ENCODE data around the gene ZNF23.
"Not testable (repeated sequence)": the region's sequence is repeated elsewhere in the genome, so short reads cannot be mapped to it uniquely, and the experiment has no call there.

The ZNF23 gene

GRCh38 chr16:71461686-71462648 is at the start of gene ZNF23:
ZNF23 (minus strand) TSS chr16:71462247; CDS start chr16:71456796, 5,451 bp downstream.
- no peaks in the 10 kb centered on the region for H3K27me3 ChIP-seq (ENCODE audit: insufficient read depth, poor library complexity, severe bottlenecking)
- H3K27ac ChIP-seq (ENCODE audit: poor library complexity, severe bottlenecking), result peak within 1 kb of the TSS; percentile 72
- peak within 1 kb of the TSS; percentile 70 for H3K4me3 ChIP-seq (ENCODE audit: severe bottlenecking)
- H3K36me3 ChIP-seq (ENCODE audit: low read depth), result peaks cover 12% of the 10 kb centered on the region
- DNase-seq (ENCODE audit: low spot score) (peak; percentile 84), ATAC-seq (ENCODE audit: low read depth) (peak; percentile 92)
- no peaks in the 10 kb centered on the region for H3K9me3 ChIP-seq (ENCODE audit: severe bottlenecking)
- TF ChIP-seq, protein P1, sequence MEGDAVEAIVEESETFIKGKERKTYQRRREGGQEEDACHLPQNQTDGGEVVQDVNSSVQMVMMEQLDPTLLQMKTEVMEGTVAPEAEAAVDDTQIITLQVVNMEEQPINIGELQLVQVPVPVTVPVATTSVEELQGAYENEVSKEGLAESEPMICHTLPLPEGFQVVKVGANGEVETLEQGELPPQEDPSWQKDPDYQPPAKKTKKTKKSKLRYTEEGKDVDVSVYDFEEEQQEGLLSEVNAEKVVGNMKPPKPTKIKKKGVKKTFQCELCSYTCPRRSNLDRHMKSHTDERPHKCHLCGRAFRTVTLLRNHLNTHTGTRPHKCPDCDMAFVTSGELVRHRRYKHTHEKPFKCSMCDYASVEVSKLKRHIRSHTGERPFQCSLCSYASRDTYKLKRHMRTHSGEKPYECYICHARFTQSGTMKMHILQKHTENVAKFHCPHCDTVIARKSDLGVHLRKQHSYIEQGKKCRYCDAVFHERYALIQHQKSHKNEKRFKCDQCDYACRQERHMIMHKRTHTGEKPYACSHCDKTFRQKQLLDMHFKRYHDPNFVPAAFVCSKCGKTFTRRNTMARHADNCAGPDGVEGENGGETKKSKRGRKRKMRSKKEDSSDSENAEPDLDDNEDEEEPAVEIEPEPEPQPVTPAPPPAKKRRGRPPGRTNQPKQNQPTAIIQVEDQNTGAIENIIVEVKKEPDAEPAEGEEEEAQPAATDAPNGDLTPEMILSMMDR (IDR thresholded peaks at IDR 0.05; ENCODE audit: poor library complexity, severe bottlenecking), result peak; percentile 27
- peaks cover 22% of the 10 kb centered on the region for H3K4me1 ChIP-seq (ENCODE audit: insufficient read depth, poor library complexity, severe bottlenecking)

GRCh38 chr16:71507061-71507460 is 45.0 kb upstream of the ZNF23 start:
- Histone ChIP-seq H3K4me3 (ENCODE audit: severe bottlenecking) (no peak overlapping the region), H3K4me1 (ENCODE audit: insufficient read depth, poor library complexity, severe bottlenecking) (no peaks in the 10 kb centered on the region), H3K9me3 (ENCODE audit: severe bottlenecking) (no peaks in the 10 kb centered on the region), H3K36me3 (ENCODE audit: low read depth) (no peaks in the 10 kb centered on the region), H3K27ac (ENCODE audit: poor library complexity, severe bottlenecking) (no peak overlapping the region), H3K27me3 (ENCODE audit: insufficient read depth, poor library complexity, severe bottlenecking) (no peaks in the 10 kb centered on the region)
- no peak for DNase-seq (ENCODE audit: low spot score)
- ATAC-seq (ENCODE audit: low read depth), result no peak
- TF ChIP-seq, protein P1 (IDR thresholded peaks at IDR 0.05; ENCODE audit: poor library complexity, severe bottlenecking), result no peak

GRCh38 chr16:71504901-71505300 is 42.9 kb upstream of the ZNF23 start:
- TF ChIP-seq, protein P1 (IDR thresholded peaks at IDR 0.05; ENCODE audit: poor library complexity, severe bottlenecking), result no peak
- Histone ChIP-seq H3K4me1 (ENCODE audit: insufficient read depth, poor library complexity, severe bottlenecking) (no peaks in the 10 kb centered on the region), H3K36me3 (ENCODE audit: low read depth) (no peaks in the 10 kb centered on the region), H3K4me3 (ENCODE audit: severe bottlenecking) (no peak overlapping the region), H3K9me3 (ENCODE audit: severe bottlenecking) (no peaks in the 10 kb centered on the region), H3K27ac (ENCODE audit: poor library complexity, severe bottlenecking) (no peak overlapping the region), H3K27me3 (ENCODE audit: insufficient read depth, poor library complexity, severe bottlenecking) (no peaks in the 10 kb centered on the region)
- peak; percentile 72; the same call in 2 of the 3 replicates for ATAC-seq (ENCODE audit: low read depth)
- no peak for DNase-seq (ENCODE audit: low spot score)

- H3K4me3 ChIP-seq (ENCODE audit: severe bottlenecking); H3K36me3 ChIP-seq (ENCODE audit: low read depth); H3K9me3 ChIP-seq (ENCODE audit: severe bottlenecking); H3K4me1 ChIP-seq (ENCODE audit: insufficient read depth, poor library complexity, severe bottlenecking); ATAC-seq (ENCODE audit: low read depth); H3K27ac ChIP-seq (ENCODE audit: poor library complexity, severe bottlenecking); H3K27me3 ChIP-seq (ENCODE audit: insufficient read depth, poor library complexity, severe bottlenecking); DNase-seq (ENCODE audit: low spot score): not testable (repeated sequence)
Measured at GRCh38 chr16:71504051-71504450, 42.0 kb upstream of the ZNF23 start.

DNA sequence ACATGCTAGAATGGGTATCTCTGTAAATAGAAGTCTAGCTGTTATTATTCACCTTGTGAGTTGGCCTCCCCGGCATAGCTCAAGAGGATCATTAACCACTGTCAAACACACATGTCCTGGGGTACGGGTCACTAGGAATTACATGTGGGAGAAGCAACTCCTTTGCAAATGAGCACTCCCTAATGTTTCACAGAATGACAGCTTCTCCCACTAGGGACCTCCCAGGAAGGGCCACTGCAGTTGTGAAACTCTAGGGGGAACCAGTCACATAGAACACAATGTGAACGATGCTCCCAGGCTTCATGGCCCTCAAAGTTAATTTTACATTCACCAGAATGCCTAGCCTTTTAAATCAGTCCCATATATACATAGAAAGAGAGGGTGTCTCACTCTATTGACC is 39.5 kb upstream of the ZNF23 start:
- ATAC-seq (ENCODE audit: low read depth) (0 out of 3 replicates have a peak, but pooled peaks have one; percentile 33), DNase-seq (ENCODE audit: low spot score) (no peak)

More for the DNA sequence above, 39.5 kb upstream of the ZNF23 start:
- Histone ChIP-seq H3K4me1 (ENCODE audit: insufficient read depth, poor library complexity, severe bottlenecking) (no peaks in the 10 kb centered on the region), H3K36me3 (ENCODE audit: low read depth) (no peaks in the 10 kb centered on the region), H3K27me3 (ENCODE audit: insufficient read depth, poor library complexity, severe bottlenecking) (no peaks in the 10 kb centered on the region), H3K9me3 (ENCODE audit: severe bottlenecking) (no peaks in the 10 kb centered on the region), H3K27ac (ENCODE audit: poor library complexity, severe bottlenecking) (no peak overlapping the region), H3K4me3 (ENCODE audit: severe bottlenecking) (no peak overlapping the region)
- TF ChIP-seq, protein P1 (IDR thresholded peaks at IDR 0.05; ENCODE audit: poor library complexity, severe bottlenecking), result no peak

Measured in RWPE2 (cell line).